ENCODE measurements around the gene XXYLT1.
A peak's percentile ranks its signal among the peaks of the same experiment; 100 is the strongest.

The XXYLT1 gene

DNA sequence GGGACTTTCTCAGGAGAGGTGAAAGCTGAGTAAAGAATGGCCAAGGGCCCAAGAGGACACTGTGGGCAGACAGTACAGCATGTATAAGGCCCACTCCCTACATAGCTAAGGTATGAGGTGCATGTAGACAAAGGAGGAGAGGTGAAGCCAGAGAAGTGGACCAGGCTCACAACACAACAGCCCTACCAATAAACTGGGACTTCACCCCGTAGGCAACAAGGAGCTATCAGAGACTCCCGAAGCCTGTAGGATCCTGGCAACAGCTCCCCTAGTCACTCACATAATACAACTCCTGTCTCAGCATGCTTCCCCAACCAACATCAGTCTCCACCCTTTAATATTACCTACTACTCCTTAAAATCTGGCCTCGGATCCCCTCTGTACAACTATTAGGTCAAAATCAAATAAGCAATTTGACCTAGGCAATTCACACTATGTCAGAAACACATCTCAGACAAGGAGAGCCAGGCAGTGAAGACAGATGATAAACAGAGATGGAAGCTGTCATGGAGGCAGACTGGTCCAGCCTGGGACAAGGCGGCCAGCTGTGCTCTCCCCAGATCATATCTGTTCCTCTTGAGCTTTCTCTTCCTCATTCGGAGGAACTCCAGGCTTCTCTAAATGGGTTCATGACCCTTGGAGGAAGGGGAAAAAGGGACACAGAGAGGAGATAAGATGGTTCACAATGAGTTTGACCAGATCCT, 1.4 kb downstream of the XXYLT1 start:
- no peak for DNase-seq
- intact Hi-C loops (cut with DNase I), result loop anchor here (2.0 to 5.0 kb wide), 2 partner anchors 173 to 251 kb away; partner anchors contain the start of gene ACAP2

DNA sequence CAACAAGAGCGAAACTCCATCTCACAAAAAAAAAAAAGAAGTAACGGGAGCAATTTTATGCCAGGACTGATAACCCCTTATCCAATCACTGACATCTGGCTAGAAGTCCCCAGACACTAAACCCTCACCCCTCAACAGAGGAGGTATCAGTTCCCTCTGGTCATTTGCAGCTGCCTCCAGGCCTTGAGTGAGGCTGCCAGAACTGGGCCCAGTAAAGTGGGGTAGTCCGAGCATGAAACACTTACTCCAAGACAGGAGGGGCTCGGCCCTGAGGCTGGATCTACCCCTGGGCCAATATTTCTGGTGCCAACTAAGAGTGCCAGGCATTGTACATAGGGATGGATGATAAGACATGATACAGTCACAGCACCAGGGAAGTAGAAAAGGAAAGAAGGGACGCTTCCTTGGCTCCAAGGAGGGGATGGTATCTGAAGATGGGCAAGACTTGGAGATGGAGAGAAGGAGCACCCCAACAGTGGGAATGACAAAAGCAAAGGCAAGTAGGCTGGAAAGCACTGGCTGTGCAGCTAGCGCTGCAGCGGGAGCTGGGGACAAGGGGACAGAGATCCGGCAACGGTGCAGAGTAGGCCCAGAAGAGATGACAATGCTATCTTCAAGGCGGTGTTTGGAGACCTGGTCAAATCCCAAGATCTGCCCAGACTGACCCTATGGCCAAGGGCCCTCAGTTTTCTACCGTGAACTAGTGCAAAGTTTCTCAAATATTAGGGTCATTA, 2.2 kb downstream of the XXYLT1 start:
- DNase-seq, result peak in 2 of 42 donors; percentile 4 to 20
- intact Hi-C loops (cut with DNase I), result no loop called here

DNA sequence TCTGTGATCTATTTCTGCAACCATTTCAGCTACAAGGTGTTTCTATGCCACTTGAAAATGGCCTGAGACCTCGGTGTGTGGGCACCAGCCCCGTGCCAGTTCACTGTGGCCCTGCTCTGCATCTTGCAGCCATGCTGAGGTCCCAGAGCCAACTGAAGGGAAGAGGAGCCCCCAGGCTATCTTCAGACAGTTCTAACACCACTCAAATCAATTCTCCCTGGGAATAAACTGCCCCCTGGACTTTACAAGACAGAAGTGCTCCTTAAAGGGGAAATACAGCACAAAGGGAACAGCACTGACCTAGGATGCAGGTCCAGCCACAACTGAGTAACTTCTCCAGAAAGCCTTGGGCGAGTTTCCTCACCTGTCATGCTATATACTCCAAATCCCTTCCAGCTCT, 3.9 kb downstream of the XXYLT1 start:
- intact Hi-C loops (cut with DNase I), result no loop called here
- peak in 3 of 42 donors; percentile 7 to 24 (median 22) for DNase-seq

DNA sequence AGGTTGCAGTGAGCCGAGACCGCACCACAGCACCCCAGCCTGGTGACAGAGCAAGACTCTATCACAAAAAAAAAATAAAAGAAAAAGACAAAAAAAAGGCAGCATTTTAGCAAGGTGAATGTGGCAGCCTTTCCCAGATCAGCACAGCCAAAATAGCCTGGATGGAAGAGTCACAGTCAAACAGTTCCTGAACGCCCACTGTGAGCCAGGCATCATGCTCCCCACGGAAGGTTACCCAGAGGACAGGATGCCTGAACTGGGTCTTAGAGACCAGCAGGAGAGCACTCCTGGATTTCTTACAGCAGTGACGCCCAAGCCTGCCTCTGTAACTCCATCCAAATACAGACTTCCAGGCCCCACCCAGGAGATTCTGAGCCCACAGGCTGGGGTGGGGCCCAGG, 4.5 kb downstream of the XXYLT1 start:
- peak in 19 of 42 donors; percentile 23 to 75 (median 51) for DNase-seq
- intact Hi-C loops (cut with DNase I), result no loop called here

DNA sequence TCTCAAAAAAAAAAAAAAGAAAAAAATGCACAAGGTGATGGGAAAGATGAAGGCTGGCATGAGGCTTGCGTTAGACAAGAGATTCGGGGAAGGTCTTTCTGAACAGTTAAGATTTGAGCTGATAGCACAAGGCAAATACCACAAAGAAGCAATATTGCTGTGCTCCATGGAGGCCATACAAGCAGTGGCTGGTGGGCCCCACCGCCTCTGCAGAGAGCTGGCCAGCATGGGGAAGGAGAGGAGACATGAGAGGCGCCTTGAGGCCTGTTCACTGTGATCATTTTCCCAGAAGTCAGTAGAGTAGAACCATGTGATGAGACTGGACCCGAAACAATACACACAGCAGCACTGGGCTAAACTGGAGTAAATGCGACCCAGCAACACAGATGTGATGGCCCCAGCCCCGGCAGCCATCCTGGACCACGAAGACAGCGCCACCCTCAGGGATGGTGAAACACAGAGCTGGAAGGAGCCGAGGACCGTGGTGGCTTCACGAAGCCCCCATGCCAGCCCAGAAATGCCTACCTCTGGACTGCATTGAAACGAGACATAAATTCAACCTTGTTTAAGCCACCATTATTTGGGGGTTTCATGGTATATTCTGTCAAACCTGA, 5.5 kb downstream of the XXYLT1 start:
- peak in 2 of 42 donors; percentile 4 to 26 for DNase-seq
- intact Hi-C loops (cut with DNase I), result no loop called here

DNA sequence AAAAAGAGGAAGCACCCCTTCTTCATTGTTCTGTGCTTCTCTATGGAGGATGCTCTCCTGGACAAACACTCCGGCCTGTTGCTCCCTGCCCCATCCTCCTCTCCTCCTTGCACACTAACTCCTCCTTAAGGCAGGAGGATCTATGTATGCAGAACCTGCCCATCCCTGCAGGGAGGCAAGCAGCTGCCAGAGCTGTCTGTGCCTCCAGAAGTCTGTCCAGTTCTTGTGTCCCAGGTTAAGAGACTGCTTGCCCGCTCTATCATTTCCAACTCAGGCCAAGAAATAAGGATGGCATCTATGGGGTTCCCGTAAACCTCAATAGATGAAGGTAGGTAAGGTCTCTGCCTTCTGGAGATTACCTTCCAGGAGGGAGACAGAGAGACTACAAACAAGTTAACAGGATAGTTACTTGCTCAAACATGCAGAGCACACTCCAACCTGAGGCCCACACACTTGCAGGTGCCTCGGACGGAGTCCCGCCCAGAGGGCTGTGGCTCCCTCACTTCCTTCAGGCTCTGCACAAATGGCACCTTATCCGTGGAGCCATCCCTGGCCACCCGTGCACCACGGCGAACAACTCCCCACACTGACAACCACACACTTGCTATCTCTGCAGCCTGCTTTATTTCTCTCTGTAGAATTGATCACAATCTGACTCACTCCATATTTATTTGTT, 6.9 kb downstream of the XXYLT1 start:
- intact Hi-C loops (cut with DNase I), result no loop called here
- DNase-seq, result peak in 2 of 42 donors; percentile 3 to 31

DNA sequence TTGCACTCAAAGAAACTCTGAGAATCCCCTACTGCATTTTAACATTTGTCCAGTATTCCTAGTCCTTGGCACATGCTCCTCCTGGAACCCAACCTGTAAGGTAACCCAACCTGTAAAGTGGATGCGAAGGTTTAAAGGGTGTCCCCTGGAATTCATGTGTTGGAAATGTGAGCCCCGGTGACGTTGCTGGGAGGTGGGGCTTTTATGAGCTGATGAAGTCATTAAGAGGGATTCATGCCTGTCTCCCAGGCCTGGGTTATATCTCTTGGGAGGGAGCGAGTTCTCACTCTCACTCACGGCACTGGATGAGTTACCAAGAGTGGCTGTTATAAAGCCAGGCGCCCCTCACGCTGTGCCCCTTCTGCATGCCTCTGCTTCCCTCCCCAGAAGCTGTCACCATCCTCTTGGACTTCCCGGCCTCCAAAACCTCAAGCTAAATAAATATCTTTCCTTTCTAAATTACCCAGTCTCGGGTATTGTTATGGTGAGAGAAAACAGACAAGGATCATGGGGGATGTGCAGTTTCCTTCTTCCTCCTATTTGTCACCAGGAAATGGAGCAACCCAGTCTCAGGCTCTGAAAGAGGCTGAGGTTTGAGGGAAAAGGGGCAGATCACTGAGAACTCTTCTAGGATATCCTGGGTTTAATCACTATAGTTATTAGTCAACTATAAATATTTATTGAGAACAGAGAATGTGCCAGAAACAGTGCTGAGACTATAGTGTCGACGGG, 7.6 kb downstream of the XXYLT1 start:
- intact Hi-C loops (cut with DNase I), result no loop called here

DNA sequence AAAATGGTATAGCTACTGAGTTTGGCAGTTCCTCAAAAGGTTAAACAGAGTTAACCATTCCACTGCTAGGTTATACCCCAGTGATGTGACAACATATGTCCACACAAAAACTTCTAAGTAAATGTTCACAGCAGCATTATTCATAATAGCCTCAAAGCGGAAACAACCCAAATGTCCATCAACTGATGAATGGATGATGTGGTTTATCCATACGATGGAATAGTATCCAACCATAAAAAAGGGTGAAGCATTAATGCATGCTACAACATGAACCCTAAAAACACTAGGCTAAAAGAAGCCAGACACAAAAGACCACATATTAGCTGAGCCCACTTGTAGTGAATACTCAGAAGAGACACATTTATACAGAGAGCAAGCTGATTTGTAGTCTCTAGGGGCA, 9.0 kb downstream of the XXYLT1 start:
- intact Hi-C loops (cut with DNase I), result no loop called here

More for the DNA sequence above, 7.6 kb downstream of the XXYLT1 start:
- peak in 4 of 42 donors; percentile 5 to 16 (median 12) for DNase-seq

DNA sequence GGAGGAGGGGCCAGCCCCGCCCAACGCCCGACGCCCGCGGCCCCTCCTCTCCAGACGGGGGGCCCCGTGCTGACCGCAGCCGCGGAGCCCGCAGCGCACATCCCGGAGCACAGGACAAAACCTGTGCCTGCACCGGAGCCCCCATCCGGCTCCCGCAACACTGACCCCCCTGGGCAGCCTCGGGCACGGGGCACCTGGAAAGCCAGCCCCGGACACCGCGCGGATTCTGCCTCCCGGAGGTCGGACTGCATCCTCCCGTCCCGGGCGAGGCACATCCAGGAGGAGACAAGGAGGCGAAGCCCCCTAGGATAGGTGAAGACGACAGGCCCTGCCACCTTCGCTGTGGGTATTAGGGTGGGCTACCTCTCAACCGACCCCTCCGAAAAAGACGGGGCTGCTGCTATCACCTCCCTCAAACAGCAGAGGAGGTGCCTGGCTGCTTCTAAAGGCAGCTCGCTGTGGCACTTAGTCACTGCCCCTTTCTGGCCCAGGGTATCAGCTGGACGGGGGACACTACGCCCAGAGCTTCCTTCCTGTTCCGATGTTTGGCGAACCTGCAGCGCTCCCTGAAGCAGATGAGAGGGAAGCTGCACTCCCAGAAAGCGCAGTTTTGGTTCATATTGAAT, 10.6 kb downstream of the XXYLT1 start:
- intact Hi-C loops (cut with DNase I), result no loop called here
- DNase-seq, result peak in 30 of 42 donors; percentile 7 to 67 (median 42)

More for the DNA sequence above, 9.0 kb downstream of the XXYLT1 start:
- no peak for DNase-seq

DNA sequence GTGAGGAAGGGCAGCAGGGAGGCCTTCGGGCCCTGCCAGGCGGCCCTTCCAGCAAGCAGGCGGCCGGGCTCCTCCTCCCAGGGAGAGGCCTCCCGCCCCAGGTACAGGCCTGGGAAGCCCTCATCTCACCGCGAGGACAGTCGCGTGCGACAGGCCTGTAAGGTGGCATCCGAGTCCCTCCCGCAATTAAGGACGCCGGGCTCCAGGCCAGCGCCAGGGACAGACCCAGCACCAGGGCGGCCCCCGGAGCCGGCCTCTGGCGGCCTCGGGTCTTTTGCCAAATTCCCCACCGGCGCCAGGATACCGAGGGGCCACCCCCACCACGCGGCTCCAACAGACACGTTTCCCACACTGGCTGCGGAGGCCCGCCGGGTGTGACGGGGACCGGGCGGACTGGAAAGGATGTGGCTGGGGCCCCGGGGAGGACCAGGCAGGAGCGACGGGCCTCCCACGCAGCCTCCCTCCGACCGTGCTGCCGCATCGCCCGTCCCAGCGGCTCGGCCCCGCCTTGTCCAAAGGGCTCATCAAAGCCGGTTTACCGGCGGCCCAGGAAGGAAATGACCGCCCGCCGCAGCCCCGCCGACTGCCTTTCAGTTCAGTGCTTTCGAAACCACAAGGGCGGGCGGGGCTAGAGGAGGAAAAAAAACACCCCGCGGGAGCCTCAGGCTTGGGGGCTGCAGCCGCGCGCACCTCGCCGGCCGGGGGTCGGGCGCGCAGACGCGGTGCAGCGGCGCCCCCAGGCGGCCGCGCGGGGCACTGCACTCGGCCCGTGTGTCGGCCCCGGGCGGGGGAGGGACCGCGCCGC, 11.3 kb downstream of the XXYLT1 start:
- peak; percentile 34 to 90 (median 77) for DNase-seq
- intact Hi-C loops (cut with DNase I), result loop anchor here (2.0 to 10.0 kb wide), 2 partner anchors 145 to 573 kb away; no protein-coding TSS in a partner anchor

DNA sequence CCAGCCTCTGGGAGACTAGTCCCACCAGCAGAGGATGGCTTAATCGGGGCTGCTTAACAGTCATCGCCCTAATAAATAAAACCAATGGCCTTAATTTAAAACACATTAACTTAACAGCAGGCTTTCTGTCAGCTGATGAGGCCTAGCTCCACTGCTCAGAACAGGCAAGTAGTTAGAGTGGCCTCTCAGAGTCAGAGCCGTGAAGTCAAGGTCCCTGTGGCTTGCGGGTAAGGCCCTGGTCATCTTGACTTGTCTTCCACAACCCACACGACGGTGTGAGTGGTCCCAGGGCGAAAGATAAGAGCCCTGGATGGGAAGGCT, 11.8 kb downstream of the XXYLT1 start:
- intact Hi-C loops (cut with DNase I), result loop anchor here (2.0 to 10.0 kb wide), 2 partner anchors 144 to 572 kb away; no protein-coding TSS in a partner anchor
- peak in 1 of 42 donors; percentile 30 for DNase-seq

DNA sequence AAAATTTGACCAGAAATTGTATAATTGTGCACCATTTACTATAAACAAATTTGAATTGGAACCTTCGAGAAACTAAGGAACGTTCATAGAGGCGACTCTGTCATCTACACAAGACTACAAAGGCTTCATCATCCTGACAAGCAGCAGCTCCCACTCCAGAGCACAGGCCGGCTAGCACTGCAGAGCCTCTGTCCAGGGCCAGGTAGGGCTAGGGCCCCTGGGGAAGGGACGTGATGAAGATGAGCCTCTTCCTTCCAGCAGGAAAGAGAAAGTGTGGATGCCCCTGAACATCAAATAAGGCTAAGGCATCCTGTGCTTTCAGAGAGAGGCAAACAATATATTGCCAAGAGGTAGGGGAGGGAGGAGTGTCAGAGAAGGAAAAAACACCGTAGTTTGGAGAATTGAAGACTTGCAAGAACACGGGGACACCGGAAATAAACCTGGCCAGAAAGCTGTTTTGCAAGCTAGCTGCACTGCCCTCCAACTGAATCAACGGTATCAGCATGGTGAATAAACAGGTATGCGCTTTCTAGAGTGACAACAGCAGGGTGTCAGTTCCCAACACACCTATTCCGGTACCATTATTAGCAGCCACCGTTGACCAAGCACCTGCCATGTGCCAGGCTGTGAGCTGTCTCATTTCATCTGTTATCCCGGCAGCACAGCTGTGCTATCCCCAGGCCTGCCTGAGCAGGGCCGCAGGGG, 12.4 kb downstream of the XXYLT1 start:
- intact Hi-C loops (cut with DNase I), result loop anchor here (2.0 to 10.0 kb wide), 2 partner anchors 144 to 572 kb away; no protein-coding TSS in a partner anchor

DNA sequence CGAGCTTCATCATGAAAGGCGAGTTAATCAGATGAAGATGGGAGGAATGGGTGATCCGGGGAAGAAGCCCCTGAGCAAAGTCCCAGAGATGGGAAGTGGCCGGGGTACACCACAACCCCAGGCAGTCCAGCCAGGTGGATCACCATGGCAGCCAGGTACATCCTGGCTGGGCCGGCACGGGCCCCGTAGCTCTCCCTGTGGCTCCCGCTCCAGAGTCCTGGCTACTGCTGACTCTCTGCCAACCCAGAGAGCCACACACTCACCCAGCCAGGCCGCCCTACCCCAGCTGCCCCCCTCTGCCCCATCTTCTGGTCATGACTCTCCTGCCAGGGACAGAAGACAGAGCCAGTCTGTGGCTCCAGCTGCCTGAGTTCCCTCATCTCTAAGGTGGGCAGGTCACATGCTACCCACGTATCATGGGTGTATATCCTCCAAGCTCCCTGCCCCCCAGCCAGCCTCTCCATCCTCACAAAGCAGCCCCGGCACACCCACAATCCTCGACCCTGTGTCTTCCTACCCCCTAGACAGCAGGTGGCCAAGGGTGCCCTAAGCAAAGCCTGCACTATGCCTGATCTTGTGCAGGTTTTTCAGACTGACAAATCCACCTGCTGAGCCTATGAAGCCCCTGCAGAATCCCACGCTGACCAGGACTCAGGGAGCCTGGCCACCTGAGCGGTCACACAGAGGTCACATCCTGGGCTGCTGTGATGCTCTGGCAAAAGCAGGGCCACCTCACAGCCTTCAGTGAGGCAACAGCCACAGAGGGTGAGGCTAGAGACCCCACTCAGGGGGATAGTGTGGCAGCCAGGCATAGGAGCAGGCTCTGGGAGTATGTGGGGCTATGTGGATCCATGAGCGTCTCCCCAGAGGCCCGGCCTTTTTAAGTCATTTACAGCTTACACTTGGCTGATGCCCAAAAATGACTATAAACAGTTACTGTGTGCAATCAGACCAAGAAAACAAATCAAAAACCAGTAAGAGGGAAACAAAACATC, 13.2 kb downstream of the XXYLT1 start:
- peak in 8 of 42 donors; percentile 5 to 42 (median 23) for DNase-seq
- intact Hi-C loops (cut with DNase I), result loop anchor here (2.0 to 10.0 kb wide), 2 partner anchors 143 to 571 kb away; no protein-coding TSS in a partner anchor

More for the DNA sequence above, 12.4 kb downstream of the XXYLT1 start:
- peak in 7 of 42 donors; percentile 7 to 39 (median 20) for DNase-seq

DNA sequence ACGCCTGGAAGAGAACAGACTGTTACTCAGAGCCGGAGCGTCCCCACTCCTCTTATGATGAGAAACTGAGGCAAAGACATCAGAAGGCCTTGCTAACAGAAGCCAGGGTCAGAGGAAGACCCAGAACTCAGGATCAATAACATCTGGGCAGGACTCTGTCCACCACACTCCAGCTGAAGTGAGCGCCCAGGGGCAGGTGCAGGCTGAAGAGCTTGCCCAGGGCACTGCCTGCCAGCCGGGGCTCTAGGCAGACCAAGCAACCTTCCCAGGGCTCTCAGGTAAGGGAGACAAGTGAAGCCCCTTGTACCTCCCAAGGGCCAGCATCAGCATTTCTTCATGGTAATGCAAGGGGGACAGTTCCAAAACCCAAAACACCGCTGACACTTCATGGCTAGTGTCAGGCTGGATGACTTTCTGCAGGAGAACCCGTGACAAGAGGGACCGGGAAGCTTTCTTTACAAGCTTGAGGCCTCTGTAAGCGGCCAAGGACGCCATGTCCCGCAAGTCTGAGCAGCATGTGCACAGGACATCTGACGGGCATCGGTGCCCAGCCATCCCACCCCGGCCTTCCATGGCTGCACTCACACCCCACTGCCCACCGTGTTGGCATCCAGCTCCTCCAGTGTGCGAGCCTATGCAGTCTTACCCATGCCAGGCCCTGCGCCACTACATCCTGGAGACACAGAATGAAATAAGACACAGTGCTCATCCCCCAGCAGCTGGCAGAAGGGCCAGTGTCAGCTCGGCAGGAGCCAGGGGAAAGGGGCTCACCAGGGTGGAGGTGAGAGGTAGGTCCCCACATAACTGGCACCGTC, 14.1 kb downstream of the XXYLT1 start:
- intact Hi-C loops (cut with DNase I), result loop anchor here (10.0 kb wide), 1 partner anchor 142 kb away; no protein-coding TSS in a partner anchor
- peak in 7 of 42 donors; percentile 3 to 37 (median 14) for DNase-seq
